ENCODE results near the gene PTPRG. TPM values are rescaled to one million over a fixed set of nuclear protein-coding genes. Genes with fewer than 3 reads are reported as not detected.

PTPRG gene
- total RNA-seq, 1 experiment from 2014 or later, result 11.7 TPM

DNA sequence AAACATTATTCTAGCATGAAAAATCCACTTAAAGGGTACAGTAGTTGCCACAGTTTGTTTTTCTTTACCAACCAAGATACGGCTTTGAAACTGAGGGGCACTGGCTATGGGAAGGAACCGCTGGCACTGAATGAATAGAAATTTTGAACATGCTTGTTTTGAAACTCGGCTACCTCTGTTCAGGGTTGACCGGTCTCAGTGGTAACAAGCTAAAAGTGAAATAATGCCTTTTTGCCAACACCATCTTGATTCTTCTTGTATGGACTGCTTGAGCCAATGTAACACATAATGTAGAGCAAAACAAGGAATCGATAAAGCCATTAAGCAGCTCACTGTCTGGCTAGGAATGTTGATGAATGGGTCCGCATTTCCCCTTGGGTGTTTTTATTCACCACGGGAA, 36.5 kb downstream of the PTPRG start:
- ChIA-PET POLR2A (ENCODE audit: low non-redundant PET) (no interaction called here), CTCF (no interaction called here)
- Histone ChIP-seq H3K9me3 (ENCODE audit: low read depth, low read length, poor library complexity, severe bottlenecking) (no peaks in the 10 kb centered on the region), H3K4me1 (ENCODE audit: insufficient read depth, low read length, poor library complexity, severe bottlenecking) (no peaks in the 10 kb centered on the region), H3K36me3 (ENCODE audit: insufficient read depth, low read length, poor library complexity, severe bottlenecking) (no peaks in the 10 kb centered on the region), H3K27me3 (replicated peaks; ENCODE audit: insufficient read depth, low read depth, low read length, poor library complexity) (no peaks in the 10 kb centered on the region), H3K27ac (ENCODE audit: low read depth, low read length, poor library complexity, severe bottlenecking) (no peak overlapping the region), H3K4me3 (ENCODE audit: low read depth, low read length, poor library complexity, severe bottlenecking) (no peak overlapping the region)
- no peak for TF ChIP-seq EZH2 (IDR thresholded peaks at IDR 0.05; ENCODE audit: borderline replicate concordance, low read depth, low read length, poor library complexity, severe bottlenecking)
- TF ChIP-seq, protein P1, sequence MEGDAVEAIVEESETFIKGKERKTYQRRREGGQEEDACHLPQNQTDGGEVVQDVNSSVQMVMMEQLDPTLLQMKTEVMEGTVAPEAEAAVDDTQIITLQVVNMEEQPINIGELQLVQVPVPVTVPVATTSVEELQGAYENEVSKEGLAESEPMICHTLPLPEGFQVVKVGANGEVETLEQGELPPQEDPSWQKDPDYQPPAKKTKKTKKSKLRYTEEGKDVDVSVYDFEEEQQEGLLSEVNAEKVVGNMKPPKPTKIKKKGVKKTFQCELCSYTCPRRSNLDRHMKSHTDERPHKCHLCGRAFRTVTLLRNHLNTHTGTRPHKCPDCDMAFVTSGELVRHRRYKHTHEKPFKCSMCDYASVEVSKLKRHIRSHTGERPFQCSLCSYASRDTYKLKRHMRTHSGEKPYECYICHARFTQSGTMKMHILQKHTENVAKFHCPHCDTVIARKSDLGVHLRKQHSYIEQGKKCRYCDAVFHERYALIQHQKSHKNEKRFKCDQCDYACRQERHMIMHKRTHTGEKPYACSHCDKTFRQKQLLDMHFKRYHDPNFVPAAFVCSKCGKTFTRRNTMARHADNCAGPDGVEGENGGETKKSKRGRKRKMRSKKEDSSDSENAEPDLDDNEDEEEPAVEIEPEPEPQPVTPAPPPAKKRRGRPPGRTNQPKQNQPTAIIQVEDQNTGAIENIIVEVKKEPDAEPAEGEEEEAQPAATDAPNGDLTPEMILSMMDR (conservative IDR thresholded peaks at IDR 0.05; ENCODE audit: low read depth, low read length), result no peak
- intact Hi-C loops (cut with micrococcal nuclease; ENCODE audit: unreplicated experiment), result no loop called here
- no peak for DNase-seq (ENCODE audit: low spot score)
- BruUV-seq (replicated peaks), result no TSS peak

DNA sequence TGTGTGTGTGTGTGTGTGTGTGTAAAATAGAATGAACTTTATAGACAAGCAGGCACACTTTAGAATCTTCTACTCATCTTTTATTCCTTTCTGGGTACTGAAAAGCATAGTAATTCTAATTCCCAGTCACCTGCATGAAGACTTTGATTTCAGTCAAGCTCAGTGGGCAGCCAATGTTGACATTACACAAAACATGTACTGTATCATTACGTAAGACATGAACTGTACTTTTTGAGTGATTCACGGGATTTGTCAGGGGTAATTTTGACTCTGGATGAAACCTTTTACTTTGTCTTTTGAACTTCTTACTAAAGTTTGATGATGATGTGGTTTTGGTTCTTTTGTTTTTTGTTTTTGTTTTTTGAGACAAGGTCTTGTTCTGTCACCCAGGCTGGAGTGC, 38.8 kb downstream of the PTPRG start:
- ChIA-PET CTCF (no interaction called here), POLR2A (ENCODE audit: low non-redundant PET) (no interaction called here)
- no peak for TF ChIP-seq EZH2 (IDR thresholded peaks at IDR 0.05; ENCODE audit: borderline replicate concordance, low read depth, low read length, poor library complexity, severe bottlenecking)
- TF ChIP-seq, protein P1 (conservative IDR thresholded peaks at IDR 0.05; ENCODE audit: low read depth, low read length), result no peak
- no TSS peak for BruUV-seq (replicated peaks)
- Histone ChIP-seq H3K4me1 (ENCODE audit: insufficient read depth, low read length, poor library complexity, severe bottlenecking) (no peaks in the 10 kb centered on the region), H3K36me3 (ENCODE audit: insufficient read depth, low read length, poor library complexity, severe bottlenecking) (no peaks in the 10 kb centered on the region), H3K4me3 (ENCODE audit: low read depth, low read length, poor library complexity, severe bottlenecking) (no peak overlapping the region), H3K9me3 (ENCODE audit: low read depth, low read length, poor library complexity, severe bottlenecking) (no peaks in the 10 kb centered on the region), H3K27me3 (replicated peaks; ENCODE audit: insufficient read depth, low read depth, low read length, poor library complexity) (no peaks in the 10 kb centered on the region), H3K27ac (ENCODE audit: low read depth, low read length, poor library complexity, severe bottlenecking) (no peak overlapping the region)
- intact Hi-C loops (cut with micrococcal nuclease; ENCODE audit: unreplicated experiment), result no loop called here
- no peak for DNase-seq (ENCODE audit: low spot score)

DNA sequence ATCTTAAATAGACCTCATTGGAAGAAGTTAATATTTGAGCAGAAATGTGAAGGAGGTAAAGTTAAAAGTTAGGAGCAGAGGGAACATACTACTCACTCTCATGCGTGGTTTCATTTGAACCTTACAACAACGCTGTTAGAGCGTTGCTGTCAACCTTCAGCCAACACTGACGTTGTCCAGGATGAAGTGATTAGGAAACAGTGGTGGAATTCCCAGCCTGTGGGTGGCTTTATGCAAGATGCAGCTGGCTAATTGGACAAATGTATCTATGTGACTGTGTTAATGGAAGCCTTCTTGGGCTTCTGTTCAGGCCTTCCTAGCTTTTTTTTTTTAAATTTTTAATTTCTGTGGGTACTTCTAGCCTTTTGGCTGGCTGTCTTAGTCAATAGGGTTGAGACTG, 40.5 kb downstream of the PTPRG start:
- BruUV-seq (replicated peaks), result no TSS peak
- Histone ChIP-seq H3K9me3 (ENCODE audit: low read depth, low read length, poor library complexity, severe bottlenecking) (no peaks in the 10 kb centered on the region), H3K4me3 (ENCODE audit: low read depth, low read length, poor library complexity, severe bottlenecking) (no peak overlapping the region), H3K4me1 (ENCODE audit: insufficient read depth, low read length, poor library complexity, severe bottlenecking) (no peaks in the 10 kb centered on the region), H3K27me3 (replicated peaks; ENCODE audit: insufficient read depth, low read depth, low read length, poor library complexity) (no peaks in the 10 kb centered on the region), H3K36me3 (ENCODE audit: insufficient read depth, low read length, poor library complexity, severe bottlenecking) (no peaks in the 10 kb centered on the region), H3K27ac (ENCODE audit: low read depth, low read length, poor library complexity, severe bottlenecking) (no peak overlapping the region)
- ChIA-PET CTCF (no interaction called here), POLR2A (ENCODE audit: low non-redundant PET) (no interaction called here)
- TF ChIP-seq, protein P1 (conservative IDR thresholded peaks at IDR 0.05; ENCODE audit: low read depth, low read length), result no peak
- TF ChIP-seq EZH2 (IDR thresholded peaks at IDR 0.05; ENCODE audit: borderline replicate concordance, low read depth, low read length, poor library complexity, severe bottlenecking), result no peak
- DNase-seq (ENCODE audit: low spot score), result no peak
- intact Hi-C loops (cut with micrococcal nuclease; ENCODE audit: unreplicated experiment), result no loop called here
